Stimulated activated CD4-positive, alpha-beta T cell treated with anti-CD3 and anti-CD28 coated beads, TNF-alpha, amount 100 ng/mL, for 24 hours (primary cell): ENCODE data around the gene PI4K2A.

ENCODE experiments used
- DNase-seq, 3 experiments: peaks; one replicate each; pipeline ENCODE4 v3.0.0-alpha.2; 2020; ENCODE audit warnings: low read depth in 3 of 3

The PI4K2A gene

GRCh38 chr10:97704341-97704740, 63.9 kb downstream of the PI4K2A start:
- DNase-seq: no peak

DNA sequence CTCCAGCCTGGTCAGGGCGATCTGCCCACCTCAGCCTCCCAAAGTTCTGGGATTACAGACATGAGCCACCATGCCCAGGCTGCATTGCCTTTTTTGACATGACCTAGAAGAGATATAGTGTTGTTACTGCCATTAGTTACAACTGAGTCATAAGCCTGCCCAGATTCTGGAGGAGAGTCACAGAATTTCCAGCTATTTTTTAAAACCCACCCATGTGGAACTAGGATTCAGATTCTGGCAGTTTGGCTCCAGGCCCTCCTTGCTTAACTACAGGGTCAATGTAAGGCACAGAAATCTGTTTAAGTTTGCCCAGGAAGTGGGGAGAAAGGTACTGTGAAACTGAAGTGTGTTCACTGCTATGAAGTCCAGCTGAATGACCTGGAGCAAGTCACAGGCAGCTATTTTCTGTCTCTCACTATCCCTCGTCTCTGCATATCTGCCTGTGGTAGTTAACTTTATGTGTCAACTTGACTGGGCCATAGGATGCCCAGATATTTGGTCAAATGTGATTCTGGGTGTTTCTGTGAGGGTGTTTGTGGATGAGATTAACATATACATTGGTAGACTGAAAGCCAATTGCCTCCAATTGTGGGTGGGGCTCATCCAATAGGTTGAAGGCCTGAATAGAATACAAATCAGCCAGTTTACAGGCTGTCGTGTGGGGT, 64.7 kb downstream of the PI4K2A start:
- DNase-seq: no peak

DNA sequence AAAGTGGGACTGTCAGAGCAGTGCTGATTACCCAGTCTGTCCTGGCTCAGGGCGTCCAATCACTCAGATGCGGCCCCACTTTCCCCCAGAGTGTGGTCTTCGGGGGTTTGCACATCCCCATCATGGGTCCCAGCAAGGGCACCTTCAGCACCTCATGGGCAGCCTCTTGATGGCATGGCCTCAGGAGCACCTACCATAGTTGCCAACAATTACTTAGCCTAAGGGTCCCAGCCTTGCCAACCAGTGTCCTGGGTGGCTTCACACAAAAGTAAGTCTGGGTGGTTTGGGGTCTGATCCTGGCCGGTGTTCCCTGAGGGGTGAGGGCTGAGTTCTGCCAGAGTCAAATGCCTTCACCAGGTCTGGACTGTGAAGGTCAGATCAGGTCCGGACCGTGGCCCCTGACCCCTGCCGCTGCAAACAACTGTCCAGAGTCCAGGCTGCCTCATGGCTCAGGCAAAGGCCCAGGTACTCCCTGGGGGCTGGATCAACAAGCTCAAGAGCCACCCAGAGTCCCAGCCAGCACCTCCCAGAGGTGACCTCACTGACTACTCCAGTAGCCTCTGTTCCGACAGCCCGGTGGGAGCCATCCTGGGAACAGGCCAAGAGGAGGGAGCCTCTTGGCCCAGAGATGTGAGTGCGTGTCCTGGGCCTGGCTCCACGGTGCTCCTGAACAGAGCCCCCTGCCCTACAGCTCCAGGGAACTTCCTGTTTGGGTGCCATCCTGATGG, 66.8 kb downstream of the PI4K2A start:
- DNase-seq: no peak

DNA sequence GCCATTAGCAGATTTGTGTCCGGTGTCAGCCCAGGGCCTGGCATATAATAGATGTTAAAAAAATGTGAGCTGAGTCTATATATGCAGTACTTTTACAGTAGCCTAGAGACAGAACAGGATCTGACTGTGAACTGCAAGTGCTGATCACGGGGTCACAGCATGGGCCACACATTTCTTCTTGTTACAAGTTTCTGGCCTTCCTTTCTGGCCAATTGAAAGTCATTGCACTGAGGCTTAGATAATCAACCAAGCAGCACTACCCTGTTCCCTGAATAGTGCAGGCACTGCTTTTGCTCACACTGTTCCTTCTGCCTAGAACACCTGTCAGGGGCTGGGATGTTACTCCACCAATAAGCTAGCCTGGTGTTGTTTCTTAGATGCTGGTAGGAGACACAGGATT, 67.7 kb downstream of the PI4K2A start:
- DNase-seq: no peak

DNA sequence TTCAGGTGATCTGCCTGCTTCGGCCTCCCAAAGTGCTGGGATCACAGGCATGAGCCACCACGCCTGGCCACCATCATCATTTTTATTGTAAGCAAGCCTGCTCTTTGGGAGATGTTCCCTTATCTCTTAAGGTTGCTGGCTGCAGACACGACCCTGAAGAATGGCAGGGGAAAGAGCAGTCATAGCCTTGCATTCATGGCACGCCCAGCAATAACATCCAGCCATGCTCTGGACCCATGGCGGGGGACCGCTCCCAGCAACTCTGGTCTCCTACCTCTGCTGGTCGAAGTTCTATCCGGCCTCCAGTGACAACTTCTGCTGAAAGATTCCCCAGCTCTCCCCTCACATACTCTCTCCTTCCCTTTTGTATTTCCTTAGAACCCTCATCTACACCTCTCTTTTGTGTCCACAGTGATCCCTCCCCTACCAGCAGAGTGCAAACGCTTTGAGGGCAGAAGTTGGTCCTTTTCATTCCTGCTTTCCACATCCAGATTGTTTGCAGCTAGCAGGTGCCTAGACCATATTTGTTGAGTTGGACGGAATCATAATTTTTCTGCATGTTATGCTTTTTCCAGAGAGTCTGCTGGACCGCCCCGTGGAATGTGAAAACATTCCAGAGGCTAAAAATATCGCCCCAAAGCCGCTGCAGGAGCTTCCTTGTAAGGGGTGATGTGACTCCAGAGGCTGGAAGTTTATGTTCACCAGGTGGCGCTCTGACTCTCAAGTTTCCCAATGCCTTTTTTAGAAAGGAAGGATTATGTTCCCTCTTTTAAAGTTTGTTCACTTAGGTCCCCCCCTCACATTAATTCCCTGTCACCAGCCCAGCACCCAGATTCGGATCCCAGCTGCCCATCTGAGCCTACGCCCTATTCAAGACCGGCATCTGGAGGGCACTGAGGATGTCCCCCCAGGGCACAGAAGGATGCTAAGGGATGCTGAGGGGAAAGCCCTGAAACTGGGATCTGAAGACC, 68.8 kb downstream of the PI4K2A start:
- DNase-seq: peak in 1 of 3 experiments; percentile 30

DNA sequence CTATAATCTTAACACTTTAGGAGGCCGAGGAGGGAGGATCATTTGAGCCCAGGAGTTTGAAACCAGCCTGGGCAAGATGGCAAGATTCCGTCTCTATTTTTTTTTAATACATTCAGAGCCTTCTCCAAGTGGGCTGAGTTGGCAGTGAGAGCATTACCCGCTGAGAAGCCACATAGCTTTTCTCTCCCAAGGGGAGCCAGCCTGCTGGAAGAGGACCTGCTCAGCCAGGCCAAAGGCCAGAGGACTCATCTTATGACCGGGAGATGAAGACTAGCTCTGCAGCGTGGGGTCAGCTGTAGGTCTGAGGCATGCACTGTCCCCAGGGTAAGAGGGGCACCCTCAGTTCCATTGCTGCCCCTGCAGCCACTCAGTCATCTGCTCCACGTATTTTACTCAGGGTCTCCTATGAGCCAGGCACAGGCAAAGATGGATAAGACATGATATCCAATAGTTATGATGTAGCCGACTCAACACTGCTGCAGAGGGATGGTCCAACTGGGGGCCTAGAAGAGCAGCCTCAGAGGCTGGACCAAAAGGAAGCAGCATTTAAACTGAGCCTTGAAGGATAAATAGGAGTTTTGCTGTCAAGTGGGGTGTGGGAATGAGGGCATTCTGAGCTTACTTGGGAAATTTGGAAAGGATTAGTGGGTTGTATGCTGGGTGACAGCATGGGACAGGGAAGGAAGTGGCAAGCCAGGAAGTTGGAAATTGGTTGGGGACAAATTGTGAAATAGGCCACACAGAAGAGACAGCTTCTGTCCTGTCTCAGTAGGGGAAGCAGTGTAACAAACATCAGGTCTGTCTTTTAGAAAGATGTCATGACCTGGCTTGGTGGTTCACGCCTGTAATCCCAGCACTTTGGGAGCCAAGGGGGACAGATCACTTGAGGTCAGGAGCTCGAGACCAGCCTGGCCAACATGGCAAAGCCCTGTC, 71.4 kb downstream of the PI4K2A start:
- no peak for DNase-seq

- DNase-seq: peak in 1 of 3 experiments; percentile 30
These were observed 72.9 kb downstream of the PI4K2A start, which contains the start of gene MARVELD1 for GRCh38 chr10:97713339-97713825. TSS of gene MARVELD1 (plus strand) at chr10:97713730. CDS start at chr10:97713877, 147 bp downstream.

GRCh38 chr10:97713826-97714400, 73.4 kb downstream of the PI4K2A start:
- DNase-seq: peak in 2 of 3 experiments; percentile 12 to 47

GRCh38 chr10:97714401-97715258, 74.2 kb downstream of the PI4K2A start:
- no peak for DNase-seq

GRCh38 chr10:97715259-97715874, 74.9 kb downstream of the PI4K2A start:
- DNase-seq: no peak

GRCh38 chr10:97717627-97718026, 77.2 kb downstream of the PI4K2A start:
- DNase-seq: no peak

DNA sequence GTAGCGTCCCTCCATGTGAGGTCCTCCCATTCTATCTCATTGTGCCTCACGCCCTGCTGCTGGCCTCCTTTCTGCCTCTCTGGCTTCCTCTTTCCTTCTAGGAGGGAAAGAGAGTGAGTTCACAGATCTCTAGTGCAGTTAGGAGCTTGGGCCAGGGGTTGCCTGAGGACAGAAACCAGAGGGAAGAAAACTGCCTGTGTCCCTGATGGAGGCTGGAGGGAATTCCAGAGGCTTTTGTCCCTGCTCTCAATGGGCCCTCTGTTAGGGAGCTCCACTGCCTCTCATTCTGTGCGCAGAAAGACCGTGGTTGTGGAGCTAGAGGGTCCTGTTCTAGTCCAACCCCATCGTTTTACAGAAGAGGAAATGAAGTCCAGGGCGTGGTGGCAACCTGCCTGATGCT, 77.7 kb downstream of the PI4K2A start:
- no peak for DNase-seq

- no peak for DNase-seq
These were observed 78.2 kb downstream of the PI4K2A start for GRCh38 chr10:97718659-97719142.

- DNase-seq: no peak
These were observed 79.1 kb downstream of the PI4K2A start for GRCh38 chr10:97719602-97720001.

DNA sequence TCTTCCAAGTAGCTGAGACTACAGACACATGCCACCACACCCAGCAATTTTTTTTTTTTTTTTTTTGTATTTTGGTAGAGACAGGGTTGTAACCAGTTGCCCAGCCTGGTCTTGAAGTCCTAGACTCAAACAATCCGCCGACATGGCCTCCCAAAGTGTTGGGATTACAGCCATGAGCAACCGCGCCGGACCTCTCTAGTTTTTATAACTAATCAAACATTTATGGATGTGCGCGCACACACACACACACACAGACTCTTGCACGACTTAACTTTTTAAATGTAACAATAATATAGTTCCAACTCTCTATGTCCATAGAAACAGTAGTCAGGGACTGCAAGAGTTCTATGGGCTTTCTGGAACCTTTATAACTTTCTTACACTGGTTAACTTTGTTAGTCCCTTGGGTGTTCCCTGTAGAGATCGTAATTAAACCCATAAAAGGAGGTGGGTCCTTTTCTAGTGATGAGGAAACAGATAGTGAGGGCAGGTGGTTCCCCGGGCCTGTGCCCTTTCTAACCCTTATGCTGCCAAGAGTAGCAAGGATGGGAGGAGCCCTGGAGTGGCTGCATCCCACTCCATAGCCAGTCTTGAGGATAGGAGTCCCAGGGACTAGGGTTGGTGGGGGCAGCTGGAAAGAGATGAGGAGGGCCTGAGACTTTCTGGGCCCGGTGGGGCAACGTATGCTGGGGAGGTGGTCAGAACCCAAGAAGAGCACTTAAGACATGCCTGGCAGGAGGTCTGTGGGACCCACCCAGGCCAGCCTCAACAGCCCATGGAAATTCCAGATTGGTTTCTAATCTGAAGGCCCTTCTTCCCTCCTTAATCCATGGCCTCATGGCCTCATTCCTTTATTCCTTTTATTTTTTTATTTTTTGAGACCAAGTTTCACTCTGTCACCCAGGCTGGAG, 81.7 kb downstream of the PI4K2A start:
- no peak for DNase-seq

DNA sequence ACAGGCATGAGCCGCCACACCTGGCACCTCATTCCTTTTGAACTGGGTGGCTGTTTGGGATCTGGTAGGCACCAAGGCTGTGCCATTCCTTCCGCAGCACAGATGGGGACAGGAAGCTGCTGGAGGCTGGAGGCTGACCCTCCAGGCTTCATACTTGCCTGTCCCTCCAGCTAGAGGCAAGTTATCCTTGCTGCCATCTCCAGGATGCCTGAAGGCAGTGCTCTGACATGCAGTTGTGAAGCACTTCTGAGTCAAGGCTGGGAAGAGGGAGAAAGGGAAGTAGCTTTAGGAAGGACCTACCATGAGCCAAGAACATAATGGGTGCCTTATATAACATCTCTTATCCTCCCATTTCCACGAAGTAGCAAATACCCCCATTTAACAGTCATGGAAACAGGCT, 82.5 kb downstream of the PI4K2A start:
- DNase-seq: no peak

DNA sequence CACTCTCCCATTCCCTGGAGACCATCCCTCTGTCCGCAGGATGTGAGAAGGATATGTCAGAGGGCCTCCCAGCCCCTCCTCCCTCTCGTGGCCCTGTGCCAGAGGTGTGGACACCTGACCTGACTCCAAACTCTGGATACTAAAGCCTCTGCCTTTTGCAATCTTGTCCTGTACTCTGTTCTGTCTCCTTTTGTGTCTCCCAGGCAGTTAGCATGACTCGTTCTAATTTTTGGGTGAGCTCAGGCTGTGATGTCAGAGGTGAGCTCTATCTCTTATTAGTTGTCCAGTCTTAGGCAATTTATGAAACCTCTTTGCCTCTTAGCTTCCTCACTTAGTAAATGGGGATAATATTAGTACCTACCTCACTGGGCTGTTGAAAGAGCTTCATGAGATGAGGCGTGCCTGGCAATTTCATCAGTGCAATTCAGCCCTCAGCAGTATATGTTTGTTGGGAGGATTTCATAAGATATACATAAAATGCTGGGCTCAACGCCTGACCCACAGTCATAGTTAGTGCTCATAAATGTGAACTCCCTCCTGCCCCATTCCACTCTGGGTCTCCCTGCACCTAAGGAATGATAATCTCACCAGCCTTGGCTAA, 84.0 kb downstream of the PI4K2A start:
- DNase-seq: no peak
